Femur (tissue), 1 donor: ENCODE data around the gene FCER1G.
A peak's percentile ranks its signal among the peaks of the same experiment; 100 is the strongest.

Experiments used
- DNase-seq: peaks from one replicate; pipeline ENCODE4 v3.0.0-alpha.2; 2017

The FCER1G gene

DNA sequence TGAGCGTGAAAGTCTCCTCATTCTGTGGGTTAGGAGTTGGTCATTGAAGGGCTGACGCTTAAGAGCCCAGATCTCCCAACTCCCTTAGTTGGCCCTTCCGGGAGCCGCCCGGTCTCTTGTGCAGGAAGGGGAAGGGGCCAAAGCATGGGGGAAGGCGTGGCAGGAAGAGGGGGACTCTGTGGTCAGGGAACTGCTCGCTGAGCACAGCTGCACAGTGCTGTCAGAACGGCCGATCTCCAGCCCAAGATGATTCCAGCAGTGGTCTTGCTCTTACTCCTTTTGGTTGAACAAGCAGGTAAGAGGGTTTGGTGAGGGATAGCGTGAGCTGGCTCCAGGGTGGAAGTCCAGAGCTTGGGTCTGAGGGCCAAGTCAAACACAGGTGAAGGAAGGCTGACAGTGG is at the start of gene FCER1G:
Gene FCER1G (plus strand): TSS at position 220 of the 400 bp plus-strand sequence. CDS start 27 bp downstream, at position 247.
- DNase-seq, result no peak

DNA sequence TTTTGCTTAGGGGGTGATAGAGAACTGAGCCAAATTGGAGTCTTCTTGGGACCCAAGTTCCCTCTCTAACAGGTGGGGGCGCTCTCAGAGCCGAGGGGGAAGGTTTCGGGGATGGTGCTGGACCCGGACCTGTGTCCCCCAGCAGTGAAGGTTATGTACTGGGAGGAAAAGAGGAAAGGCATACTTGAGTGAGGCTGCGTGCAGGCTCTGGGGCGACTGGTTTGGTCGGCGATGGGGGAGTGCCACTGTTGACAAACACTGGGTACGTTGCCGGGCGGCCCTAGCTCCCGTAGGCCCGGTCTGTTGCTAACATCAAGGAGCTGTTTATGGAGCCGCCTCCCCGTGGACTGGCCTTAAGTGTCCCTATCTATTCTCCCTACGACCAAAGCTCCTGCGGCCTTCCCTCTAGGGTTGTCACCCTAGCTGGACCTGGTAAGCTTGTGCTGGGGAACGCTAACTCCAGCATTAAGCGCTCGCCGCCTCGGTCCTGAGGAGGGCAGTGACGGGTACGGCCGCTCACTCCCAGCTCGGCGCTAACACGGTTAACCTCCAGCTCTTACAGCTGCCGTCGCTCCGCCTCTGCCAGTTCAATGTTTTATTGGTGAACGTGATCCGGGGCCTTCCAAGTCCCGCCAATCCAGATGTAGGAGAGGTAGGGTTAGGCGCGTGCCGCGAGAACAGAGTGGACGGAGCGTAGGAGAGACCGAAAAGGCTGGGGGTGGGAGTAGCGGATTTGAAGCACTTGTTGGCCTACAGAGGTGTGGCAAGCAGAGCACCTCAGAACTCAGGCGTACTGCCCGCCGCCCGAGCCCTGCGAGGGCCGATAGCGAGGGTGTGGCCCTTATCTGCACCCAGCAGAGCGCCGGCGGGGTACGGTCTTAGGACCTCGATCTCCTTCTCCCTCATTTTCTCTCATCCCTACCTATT is 49.1 kb upstream of the FCER1G start, which contains the start of gene PPOX:
Gene PPOX (plus strand): TSS at position 685 of the 927 bp plus-strand sequence. CDS start 422 bp downstream, outside the sequence.
- DNase-seq, result peak; percentile 98

DNA sequence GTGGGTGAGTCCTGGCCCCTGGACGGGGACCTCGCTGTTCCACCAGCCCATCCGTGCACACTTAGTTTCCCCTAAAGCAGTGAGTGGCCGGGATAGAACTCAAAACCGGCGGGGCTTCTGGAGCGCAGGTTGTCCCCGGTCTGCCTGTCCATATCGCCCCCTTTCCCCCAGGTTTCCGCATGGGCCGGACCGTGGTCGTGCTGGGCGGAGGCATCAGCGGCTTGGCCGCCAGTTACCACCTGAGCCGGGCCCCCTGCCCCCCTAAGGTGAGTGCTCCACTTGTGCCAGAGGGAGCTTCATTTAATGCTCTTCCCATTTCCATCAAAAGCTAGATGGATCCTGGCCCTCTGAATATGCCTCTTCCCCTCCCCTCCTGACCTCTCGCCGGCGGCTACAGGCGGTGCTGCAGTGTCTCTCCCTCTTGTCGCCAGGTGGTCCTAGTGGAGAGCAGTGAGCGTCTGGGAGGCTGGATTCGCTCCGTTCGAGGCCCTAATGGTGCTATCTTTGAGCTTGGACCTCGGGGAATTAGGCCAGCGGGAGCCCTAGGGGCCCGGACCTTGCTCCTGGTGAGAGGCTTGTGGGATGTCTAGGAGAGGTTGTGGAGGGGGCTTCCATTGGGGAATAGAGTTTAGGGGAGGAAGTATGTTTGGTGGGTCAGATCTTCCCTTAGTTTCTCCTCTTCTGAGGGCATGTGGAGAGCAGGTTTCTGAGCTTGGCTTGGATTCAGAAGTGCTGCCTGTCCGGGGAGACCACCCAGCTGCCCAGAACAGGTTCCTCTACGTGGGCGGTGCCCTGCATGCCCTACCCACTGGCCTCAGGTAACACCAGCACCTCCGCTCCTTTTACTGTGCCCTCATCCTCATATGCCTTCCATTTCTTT is 48.2 kb upstream of the FCER1G start:
- peak; percentile 18 for DNase-seq

DNA sequence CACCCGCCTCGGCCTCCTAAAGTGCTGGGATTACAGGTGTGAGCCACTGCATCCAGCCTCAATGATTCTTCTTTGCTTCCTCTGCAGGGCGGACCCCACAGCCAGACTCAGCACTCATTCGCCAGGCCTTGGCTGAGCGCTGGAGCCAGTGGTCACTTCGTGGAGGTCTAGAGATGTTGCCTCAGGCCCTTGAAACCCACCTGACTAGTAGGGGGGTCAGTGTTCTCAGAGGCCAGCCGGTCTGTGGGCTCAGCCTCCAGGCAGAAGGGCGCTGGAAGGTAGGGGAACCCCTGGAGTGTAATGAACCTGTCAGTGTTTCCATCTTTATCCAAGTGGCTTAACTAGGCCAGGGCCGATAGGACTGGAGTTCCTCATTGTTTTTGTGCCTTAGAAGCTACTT is 46.2 kb upstream of the FCER1G start:
- no peak for DNase-seq

DNA sequence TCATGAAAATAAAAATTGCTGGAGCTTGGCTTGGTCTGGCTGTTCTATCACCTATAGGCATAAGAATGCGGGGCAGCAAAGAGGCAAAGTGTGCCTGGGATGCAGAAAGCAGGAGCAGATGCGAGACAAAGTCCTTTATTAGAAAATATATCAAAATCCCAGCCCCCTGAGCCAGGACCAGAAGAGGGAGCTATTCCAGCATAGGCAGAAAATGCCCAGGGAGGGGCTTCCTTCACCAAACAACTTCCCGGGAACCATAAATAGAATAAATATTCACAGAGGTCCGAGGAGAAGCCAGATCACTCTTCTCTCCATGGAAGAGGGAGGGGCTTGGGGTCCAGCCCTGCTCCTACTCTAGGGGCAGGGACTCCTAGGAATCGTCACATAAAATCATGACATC is 43.9 kb upstream of the FCER1G start:
- no peak for DNase-seq

DNA sequence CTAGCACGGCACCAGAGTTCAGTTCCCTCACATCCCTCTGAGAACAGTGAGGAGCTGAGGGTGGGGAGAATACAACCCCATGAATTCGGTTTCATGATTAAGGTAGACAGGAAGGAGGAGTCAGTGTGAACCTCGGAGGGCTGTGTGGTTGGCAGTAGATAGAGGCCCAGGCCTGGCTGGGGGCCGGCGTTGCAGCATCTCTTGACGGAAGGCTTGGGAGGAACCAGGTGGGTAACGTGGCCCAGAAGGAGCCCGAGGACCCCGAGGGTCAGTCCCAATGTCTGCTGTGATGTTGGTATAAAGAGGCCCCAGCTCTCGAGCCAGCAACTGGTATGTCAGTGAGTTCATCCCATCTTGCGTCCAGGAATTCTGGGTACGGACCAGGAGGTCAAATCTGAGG is 43.4 kb upstream of the FCER1G start:
- DNase-seq, result no peak

DNA sequence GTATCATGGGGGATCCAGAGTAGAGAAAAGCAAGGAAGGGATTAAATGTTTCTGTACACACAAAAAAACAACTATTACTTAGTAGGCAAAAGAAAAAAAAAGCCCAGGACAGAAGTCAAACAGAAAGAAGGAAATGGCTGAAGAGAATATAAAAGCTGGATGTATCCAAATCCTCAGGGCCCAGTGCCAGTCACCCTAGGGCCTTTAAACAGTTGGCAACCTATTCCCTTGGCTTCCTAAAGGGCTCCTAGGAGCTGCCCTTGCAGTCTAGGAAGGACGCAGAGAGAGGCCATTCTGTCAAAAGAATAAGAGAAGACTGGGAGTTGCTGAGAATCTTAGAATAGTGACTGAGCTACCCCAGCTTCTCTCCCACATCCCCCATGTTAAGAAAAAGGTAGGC is 42.7 kb upstream of the FCER1G start:
- DNase-seq, result no peak

DNA sequence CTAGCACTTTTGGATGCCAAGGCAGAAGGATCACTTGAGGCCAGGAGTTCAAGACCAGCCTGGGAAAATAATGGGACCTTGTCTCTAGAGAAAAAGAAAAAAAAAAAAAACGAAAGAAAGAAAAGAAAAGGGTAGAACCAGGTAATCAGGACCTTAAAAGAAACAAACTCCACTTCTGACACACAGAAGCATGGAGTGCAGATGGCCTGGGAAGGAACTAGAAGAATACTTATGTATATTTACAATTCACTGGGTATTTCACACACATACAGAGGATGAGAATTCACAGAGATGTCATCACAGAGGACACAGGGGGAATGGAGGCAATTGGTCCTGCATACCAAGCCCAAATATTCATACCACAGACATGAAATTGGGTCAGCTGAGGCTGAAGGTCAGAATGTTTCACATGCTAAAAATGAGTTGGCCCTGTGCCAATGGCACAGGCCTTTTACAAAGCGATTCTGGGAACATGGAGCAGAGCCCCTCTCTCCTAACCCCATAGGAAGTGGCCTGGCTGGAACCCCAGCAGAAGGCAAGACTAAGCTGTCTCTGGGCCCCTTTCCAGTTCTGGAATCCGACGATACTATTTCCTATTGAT is 42.2 kb upstream of the FCER1G start:
- no peak for DNase-seq

DNA sequence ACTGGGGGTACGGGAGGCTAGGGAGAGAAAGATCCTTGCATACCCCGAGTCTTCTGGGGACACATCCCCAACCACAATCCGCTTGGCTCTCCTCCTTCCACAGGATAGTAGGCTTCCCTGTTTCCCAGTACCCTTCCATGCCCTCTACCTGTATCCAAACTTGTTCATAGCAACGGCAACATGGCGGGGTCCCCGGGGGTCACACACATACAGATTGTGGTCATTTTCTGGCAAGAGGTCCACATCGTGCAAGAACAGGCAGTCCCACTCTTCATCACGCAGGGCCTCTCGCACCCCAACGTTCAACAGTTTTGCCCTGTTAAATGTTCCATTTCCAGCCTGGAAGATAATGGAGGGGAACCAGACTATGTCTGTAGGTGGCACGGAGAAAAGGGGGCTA is 41.4 kb upstream of the FCER1G start:
- DNase-seq, result no peak

DNA sequence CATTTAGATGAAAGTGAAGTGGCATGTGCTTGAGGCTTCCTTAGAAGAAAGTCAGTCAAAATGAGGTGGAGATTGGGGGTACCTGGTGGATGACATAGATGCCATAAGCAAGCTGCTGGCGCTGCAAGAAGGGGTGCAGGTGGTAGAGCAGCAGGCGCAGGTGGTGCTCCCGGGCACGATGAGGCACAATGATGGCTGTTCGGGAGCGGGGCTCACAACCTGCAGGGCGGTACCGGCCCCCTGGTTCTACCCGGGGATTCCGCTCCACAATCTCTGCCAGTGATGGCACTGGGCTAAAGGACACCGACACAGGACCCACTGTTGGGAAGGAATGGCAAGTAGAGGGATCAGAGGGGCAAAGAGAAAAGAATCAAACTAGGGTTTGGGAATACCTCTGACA is 40.2 kb upstream of the FCER1G start:
- DNase-seq, result peak; percentile 14

DNA sequence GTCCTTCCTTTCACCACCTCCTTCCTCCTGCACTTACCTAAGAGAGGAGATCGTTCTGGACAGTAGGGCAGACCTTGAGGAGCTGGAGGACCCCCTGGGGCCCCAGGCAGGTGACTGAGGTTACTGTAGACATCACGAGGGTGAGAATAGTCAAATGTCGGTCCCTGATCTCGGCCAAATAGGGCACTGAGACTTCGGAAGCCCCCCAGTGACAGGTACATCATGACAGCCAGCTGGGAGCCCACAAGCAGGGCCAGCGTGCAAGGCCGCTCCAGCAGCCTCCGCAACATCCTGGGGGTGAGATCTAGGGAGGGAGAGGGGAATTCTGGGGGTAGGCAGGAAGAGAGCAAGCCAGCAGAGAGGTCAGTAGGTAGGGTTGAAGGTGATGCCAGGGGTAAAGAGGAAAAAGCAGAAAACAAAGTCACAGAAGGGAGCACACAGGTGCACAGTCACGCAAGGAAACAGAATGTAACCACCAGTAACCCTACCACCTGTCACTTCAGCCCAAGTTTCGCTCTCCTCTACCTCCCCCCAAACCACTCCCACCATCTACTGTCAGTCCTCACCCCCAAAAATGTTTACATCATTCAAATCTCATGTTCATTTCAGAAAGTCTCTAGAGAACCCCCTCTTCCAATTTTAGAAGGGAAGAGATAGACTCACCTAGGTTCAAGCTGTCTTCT is 39.2 kb upstream of the FCER1G start:
- peak; percentile 13 for DNase-seq

DNA sequence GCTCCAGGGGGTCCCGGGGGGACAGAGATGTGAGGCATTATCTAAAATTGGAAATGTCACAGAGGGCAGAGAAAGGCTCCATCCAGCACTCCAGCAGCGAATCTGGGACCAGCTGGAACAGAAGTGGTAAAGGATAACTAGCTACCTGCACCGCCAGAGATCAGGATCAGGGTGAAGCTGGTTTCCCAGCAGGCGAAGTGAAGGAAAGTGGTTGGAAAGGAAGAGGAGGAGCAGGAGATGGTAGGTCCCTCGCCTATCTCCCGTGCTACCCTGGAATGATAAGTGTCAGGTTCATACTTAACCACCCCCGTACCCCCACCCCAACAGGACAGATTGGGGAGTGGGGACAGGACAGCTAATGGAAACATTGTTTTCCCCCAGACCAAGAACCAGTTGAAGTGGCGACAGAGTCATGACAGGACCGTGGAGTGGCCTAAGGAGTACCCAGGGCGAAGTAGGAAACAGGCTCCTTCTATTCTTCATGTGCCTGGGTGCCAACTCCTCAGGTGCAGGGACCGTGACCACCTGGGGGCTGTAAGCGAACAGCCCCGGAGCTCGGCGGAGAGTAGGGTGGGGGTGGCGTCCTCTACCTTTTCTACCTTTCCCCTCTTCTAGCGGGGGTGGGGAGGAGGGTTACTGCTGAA is 38.5 kb upstream of the FCER1G start:
- peak; percentile 24 for DNase-seq

DNA sequence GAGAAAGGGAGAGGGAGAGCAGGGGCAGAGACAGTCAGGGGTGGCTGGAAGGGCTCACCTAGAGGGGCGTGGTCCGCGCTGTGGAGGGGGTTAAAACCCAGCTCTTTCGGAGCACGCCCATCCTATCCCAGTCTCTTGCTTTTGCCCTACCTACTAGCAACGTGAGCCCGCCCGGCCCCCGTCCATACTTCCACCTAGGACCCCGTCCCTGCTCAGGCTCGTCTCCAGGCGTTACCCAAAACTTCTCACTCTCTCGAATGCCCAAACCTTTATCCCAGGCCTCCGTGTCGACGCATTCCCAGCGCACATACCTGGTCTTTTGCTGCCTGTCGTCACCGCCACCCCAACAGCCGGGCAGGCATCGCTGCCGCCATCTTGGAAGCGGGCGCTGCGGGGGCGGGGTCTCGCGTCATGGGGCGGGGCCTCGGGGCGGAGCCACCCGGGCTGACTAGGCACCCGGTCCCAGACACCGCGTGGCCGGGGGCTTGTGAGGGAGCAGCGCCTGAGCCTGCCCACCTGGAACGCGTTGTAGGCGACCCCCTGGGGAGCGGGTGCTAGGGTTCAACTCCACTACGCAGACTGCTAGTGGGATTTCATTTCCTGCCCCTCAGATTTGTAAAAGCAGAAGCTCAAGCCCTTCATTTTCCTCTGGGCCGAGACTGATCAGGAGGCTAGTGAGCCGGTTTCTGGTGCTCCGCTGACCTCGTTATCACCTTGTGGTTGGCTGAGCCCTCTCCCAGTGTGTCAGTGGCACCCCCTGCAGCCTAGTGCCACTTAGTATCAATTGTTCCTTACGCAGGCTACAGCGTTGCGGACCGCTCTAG is 37.8 kb upstream of the FCER1G start, which contains the start of gene B4GALT3:
Gene B4GALT3 (minus strand): TSS at position 396 of the 824 bp plus-strand sequence. CDS start 1,447 bp downstream, outside the sequence.
- peak; percentile 95 for DNase-seq

DNA sequence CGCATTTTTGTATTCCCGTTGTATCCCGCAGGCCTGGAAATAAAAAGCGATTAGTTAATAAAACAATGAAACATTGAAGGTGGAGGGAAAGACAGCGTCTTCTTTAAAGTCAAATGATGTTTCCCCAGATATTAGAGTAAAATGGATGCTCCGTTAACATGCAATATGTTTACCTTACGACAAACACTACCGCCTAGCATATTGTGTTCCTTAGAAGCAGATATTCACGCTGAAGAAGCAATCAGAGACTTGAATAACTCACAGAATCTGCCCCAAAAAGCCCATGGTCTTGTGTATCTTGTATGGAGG is 37.2 kb upstream of the FCER1G start:
- DNase-seq, result no peak

DNA sequence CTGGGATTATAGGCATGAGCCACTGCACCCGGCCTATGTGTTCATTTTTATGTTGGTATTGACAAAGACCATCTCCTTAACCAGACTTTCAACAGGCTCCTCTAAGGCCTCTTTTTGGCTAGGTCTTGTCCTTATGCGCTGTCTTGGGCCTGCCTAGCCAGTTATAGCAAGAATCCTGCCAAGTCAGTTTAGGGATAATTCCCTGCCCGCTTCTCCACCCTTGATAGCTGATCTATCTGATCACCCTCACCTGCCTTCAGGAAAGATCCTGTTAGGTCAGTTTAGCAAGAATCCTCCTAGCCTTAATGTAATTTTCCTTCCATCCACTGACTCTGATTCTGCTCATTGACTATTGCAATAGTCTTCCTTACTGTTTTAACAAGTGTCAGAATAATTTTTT is 35.4 kb upstream of the FCER1G start:
- peak; percentile 11 for DNase-seq

DNA sequence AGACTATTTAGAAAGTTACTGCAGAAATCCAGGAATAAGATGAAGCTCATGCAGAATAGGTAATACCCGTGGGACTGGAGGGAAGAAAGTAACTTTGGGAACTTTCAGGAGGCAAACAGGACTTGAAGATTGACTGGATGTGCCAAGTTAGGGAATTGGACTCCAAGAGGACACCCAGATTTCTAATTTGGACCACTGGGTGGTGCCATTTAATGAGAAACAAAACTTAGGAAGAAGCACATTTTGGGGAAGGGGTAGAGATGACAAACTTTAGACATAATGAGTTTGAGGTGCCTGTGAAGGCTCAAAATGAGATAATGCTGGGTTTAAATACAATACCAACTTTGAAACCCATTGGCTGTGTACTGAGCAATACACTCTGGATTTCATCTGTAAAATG is 34.5 kb upstream of the FCER1G start:
- DNase-seq, result peak; percentile 12

DNA sequence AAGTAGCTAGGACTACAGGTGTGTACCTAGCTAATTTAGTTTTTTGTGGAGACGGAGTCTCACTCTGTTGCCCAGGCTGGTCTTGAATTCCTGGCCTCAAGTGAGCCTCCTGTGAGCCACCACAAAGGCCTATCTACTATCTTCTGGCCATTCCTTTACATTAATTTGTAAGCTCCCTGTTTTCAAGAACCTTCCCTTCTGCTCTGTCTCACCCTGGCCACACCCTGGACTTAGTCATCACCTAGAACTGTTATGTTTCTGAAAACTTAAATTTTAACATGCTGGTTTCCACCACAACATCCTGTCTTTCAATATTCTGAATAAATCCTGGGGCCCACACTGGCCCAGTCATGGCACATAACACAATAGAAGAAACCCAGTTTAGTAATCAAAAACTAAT is 32.9 kb upstream of the FCER1G start:
- peak; percentile 10 for DNase-seq

DNA sequence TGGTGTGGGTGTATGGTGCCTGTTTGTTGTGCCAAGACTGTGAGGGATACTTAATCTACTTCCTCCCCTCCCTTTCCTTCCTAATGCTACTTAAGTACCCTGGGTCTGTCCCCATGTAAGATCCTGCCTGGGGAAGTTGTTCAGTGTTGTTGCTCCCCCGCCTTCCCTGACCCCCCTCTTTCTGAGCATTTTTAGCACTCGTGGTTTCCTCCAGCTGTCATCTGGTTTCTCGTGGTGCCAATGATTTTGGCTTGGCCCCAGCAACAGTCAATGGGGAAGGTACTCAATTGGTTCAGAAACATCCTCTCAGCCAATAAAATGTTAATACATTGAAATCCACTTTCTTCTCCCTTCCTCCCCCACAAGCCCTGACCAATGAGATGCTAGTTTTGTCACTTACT is 29.8 kb upstream of the FCER1G start:
- peak; percentile 88 for DNase-seq

DNA sequence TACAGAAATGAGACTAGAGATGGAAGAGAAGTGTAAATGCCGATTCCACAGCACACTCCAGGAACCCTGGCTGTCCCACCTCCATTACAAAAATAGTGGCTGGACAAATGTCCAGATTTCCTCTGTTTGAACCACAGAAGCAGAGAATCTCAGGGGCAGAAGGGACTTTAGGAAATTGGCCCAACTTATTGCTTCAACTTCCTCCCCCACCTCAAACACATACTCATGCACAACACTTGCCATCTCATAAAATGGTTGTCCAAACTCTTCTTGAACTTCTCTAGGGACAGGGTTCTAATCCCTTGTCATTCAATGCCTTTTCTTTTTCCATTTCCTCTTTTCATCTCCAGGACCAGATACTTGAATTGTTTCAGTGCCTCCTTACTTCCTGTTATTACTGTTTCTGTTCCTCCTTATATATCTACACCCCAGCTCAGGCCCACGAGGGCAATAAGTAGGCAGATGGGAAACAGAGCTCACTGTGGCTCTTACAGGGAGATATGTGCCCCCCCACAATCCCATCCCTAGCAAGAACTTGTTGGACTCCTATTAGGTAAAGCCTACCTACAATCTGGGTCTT is 29.3 kb upstream of the FCER1G start:
- no peak for DNase-seq

DNA sequence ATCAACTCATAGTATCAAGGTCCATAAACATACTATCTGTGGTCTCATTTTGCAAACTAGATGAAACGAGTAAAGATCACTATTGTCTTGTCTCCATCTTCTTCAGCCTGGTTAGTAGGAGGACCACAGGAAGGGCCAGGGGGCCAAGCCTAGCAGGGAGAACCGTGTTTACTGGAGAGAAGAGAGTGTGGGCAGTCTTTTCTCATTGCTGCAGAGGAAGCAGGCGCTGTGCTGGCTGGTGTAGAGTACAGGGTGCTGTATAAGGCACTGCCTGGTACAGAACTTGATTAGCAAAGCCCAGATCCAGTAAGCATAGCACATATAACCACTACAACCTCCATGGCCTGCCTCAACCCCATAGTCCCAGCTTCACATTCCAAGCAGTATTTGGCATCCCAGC is 27.8 kb upstream of the FCER1G start:
- no peak for DNase-seq

DNA sequence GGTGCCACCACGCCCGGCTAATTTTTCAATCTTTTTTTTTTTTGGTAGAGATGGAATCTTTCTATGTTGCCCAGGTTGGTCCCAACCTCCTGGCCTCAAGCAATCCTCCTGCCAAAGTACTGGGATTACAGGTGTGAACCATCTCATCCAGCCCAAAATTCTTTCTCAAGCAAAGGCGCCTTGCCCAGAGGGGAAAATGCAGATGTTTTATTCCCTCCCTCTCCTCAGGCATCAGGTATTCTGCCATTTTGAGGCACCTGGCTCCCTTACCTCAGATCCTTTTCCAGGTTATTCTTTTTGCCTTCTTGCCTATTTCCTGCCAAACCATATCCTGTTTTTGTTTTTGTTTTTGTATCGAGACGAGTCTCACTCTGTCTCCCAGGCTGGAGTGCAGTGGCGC is 26.7 kb upstream of the FCER1G start:
- no peak for DNase-seq
